ENCODE measurements around the gene CACNG3.
A peak's percentile ranks its signal among the peaks of the same experiment; 100 is the strongest.
"Not testable (repeated sequence)": the region's sequence is repeated elsewhere in the genome, so short reads cannot be mapped to it uniquely, and the experiment has no call there.

The CACNG3 gene

DNA sequence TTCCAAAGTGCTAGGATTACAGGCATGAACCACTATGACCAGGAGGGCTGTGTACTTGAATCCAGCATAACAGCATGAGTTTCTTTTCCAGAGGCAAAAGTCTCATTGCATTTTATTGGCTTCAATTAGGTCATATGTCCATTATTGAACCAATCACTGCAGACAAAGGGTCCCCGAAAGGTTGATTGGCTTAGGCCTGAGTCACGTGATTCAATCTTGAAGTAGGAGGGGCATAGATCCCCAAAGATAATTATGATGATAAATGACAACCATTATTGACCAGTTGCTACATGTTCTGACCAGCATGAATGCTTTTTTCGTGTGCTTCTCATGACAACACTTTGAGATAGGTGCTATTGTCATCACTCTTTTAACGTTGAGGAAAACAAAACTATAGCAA is 25.3 kb downstream of the CACNG3 start:
- no peak for DNase-seq

DNA sequence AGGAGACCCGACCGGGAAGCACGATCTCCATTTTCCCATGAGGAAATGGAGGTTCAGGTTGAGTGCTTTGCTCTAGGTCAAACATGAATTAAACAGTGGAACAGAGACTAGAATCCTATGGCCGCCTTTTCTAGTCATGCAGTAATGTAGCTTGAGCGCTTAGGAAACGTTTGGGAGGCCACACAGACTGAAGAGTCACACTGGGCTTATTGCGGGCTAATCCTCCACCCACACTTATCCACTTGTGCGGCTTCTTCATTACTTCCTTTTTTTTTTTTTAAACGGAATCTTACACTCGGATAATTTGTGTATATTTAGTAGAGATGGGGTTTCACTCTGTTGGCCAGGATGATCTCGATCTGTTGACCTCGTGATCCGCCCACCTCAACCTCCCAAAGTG is 26.0 kb downstream of the CACNG3 start:
- DNase-seq, result no peak

DNA sequence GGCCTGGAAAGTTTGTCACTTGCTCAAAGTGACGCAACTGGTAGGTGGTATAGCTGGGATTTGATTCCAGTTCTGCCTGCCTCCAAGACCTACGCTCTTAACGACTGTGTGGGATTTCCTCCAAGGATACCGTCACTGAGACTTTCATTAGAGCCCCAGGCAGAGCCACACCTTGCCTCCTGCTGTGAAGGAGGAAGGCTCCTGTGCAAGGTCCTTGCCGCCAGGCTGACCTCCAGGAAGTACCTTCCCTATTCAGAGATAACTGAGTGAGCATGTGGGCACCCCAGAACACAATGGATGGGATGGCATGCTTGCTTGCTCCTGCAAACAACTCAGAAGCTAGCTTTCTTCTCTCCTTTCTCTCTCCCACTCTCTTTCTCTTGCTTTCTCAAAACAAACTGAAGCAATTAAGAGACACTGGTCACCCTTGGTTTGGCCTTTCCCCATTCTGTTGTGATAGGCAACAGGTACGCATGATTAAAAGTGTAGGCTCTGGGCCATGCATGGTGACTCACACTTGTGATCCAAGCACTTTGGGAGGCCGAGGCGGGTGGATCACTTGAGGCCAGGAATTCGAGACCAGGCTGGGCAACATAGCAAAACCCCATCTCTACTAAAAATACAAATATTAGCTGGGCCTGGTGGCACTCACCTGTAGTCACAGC is 30.7 kb downstream of the CACNG3 start:
- DNase-seq, result no peak

DNA sequence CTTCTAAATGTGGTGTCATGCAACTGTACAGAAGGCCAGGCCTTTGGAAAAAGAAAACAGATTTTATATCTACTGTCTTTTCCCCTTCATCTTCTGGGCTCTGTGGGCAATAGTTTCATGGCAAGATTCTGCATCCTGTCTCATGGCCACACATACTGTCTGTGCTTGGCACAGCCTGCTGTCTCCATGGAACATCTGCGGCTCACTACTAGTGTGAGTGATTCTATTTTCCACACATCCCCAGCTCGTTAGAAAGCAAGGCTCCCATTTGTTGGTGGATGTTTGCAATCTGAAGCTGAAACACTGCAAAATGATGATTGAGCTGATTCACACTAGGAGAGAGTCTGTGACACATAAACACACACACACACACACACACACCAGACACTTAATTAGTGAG is 32.4 kb downstream of the CACNG3 start:
- peak in 1 of 2 donors; percentile 41 for DNase-seq

DNA sequence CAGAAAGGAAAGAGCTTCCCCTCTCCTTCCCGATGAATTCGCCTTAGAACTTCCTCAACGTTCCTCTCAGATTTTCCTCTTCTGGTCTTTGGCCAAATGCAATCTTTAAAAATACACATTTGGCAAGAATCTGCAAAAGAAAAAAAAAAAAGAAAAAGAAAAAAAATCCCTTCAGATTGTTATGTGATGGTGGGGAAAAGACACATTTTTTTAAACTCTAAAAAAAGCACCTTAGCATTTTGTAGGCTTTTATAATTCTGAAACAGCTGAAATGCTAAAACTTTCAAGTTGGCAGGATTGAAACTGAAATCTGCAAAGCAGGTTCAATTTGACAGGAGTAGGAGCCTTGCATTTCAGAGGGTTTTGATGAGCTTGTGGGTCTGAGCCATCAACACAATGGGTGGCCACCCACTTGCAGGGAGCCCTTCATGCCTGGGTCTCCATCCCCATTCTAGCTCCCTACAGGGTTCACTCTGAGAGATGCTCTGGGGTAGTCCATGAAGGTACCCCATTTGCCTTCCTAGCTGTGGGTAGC is 33.1 kb downstream of the CACNG3 start:
- DNase-seq, result no peak

DNA sequence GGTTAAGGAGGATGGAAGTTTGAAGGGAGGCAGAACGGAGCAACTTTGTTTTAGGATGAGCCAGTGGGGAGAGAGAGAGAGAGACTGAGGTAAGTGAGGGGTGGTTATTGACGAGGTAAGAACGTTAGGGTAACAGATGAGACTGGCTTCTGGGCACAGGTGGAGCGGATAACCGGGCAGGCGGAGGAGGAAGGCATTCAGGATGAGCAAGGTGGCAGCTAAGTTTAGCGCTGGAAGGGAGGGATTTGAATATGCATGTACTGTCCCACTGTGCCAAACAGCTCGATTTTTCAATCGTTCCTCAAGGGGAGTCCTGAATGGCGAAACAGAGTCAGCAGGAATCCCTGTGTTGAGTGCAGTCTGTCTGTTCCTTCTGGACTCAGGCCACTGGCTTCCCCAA is 35.8 kb downstream of the CACNG3 start:
- DNase-seq, result no peak

DNA sequence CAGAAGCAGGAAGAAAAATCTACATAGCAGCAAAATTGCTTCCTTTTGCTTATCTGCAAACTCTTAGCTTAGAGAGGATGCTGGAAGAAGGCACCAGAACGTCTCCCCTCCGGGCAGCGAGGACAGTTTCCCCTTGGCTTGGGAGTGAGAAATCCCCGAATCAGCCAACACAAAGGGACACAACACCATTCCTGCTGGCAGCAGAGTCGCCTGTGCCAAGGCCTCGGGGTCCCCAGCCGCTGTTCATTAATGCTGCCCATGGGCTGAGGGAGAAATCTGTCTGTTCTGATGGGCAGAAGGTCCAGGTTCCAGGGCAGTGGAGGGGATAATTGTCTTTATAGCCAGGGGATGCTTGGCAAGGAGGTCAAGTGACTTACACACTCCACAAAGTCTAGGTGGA is 38.0 kb downstream of the CACNG3 start:
- DNase-seq, result no peak

DNA sequence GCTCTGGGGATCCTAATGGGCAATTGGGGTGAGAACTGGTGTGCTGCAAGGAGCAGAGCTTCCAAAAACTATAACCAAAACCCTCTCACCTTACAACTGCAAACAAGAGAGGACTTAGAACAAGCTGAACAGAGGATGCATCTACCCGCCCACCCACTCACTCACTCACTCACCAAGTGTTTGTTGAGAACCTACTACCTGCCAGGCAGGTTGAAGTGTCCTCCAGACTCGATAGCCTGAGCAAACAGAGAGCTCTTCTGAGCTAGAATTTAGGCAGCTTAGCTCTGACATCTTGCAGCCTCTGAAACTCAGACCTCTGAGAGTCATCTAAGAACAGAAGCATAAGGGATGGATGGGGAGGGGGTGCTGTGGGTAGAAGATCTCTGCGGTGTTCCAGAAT is 41.2 kb downstream of the CACNG3 start:
- DNase-seq, result no peak

DNA sequence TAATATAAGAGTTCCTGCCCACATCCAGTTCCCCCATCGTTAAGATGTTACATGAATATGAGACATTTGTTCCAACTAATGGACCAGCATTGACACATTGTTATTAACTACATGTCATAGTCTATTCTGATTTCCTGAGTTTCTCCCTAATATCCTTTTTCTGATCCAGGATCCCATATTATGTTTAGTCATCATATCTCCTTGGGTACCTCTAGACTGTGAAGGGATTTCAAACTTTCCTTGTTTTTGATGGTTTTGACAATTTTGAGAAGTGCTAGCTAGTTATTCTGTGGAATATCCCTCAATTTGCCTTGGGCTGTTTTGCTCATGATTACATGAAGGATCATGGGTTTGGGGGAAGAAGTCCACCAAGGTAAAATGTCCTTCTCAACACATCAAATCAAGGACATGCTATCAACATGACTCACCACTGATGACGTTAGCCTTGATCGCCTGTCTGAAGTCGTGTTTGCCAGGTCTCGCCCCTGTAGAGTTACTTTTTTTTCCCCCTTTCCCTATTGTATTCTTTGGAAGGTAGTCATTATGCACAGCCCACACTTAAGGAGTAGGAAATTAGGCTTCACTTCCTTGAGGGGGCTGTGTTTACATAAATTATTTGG is 42.5 kb downstream of the CACNG3 start:
- no peak for DNase-seq

DNA sequence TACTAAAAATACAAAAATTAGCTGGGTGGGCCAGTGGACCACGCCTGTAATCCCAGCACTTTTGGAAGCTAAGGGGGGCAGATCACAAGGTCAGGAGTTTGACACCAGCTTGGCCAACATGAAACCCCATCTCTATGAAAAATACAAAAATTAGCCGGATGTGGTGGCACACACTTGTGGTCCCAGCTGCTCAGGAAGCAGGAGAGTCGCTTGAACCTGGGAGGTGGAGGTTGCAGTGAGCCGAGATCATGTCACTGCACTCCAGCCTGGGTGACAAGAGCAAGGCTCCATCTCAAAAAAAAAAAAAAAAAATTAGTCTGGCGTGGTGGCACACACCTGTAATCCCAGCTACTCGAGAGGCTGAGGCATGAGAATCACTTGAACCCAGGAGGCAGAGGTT is 44.6 kb downstream of the CACNG3 start:
- not testable (repeated sequence) for DNase-seq

DNA sequence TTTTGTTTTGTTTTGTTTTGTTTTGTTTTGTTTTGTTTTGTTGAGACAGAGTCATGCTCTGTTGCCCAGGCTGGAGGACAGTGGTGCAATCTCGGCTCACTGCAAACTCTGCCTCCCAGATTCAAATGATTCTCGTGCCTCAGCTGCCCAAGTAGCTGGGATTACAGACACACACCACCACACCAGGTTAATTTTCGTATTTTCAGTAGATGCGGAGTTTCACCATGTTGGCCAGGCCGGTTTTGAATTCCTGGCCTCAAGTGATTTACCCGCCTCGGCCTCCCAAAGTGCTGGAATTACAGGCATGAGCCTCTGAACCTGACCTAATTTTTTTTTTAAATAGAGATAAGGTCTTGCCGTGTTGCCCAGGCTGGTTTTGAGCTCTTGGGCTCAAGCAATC is 46.5 kb downstream of the CACNG3 start:
- no peak for DNase-seq

DNA sequence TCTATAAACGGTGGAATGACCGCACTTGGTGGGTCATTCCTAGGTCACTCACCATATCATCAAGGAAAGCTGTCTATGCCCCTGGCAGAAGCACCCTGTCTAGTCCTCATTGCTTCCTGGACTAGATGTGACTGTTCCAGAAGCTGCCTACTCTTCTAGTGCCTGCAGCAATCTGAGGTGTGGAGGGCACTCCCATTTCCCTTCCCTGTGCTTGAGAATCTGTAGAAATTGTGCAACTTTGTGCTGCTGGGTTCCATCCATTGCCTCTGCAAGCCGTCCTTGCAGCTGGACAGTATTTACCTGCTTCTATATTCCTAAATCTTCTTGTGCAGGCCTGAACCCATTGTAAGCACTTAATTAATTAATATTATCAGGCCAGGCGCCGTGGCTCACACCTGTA is 52.1 kb downstream of the CACNG3 start:
- no peak for DNase-seq

DNA sequence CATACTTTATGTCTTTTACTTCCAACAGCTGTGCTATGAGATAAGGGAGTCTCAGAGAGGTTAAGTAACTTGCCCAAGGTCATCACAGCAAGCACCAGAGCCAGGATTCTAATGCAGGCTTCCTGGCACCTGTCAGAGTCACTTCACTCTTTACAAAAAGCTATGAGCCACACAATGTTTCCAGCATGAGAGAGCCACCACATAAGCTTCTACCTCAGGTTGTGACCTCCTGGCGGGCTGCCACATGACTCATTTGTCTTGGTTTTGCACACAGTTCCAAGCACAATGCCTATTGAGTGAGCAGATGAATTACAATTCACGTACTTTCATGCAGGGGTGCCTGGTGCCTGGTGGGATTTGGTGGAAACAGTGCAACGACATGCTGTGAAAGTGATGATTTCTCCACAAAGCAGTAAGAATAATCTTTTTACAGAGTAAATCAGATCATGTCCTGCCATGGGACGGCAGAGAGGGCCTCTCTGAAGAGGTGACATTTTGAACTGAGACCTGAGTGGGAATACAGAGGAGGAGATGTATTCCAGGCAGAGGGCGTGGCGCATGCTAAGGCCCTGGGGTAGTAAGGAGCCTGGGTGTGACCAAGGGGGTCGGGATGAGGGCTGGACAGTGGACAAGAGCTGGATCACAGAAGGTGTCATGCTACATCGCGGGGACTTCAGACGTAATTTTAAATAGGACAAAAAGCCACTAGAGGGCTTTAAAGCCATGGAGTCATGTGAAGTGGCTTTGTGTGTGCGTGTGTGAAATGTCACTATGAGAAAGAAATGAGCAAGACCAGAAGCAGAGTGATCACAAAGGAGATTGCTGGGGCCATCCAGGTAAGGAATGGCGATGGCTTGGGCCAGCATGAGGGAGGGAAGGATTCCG is 53.4 kb downstream of the CACNG3 start:
- DNase-seq, result no peak

DNA sequence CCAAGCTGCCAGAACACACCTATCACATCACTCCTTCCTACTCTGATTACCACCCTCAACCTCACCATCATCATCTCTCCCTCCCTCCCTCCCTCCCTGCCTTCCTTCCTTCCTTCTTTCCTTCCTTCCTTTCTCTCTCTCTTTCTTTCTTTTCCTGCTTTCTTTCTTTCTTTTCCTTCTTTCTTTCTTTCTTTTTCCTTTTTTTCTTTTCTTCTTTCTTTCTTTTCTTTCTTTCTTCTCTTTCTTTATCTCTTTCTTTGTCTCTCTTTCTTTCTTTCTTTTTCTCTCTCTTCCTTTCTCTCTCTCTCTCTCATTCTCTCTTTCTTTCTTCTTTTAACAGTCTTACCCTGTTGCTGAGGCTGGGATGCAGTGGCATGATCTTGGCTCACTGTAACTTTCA is 59.2 kb downstream of the CACNG3 start:
- DNase-seq, result no peak

DNA sequence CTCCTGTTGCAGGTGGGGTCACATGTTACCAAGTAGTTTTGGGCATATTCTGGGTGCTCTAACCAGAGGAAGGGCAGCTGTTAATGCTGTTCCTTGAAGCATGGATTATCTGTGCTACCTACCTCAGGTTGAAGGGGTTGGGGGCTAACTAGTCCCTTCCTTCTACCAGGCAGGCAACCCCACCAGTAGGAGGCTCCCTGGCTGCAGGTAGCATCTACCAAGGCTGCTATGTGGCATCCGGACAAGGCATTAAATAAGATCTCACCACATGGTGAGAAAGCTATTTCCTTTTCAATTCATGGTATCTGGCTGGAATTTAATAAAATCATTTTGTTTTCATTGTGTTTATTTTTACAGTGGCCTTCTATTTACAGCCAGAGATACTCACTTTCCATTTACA is 62.5 kb downstream of the CACNG3 start:
- DNase-seq, result no peak

DNA sequence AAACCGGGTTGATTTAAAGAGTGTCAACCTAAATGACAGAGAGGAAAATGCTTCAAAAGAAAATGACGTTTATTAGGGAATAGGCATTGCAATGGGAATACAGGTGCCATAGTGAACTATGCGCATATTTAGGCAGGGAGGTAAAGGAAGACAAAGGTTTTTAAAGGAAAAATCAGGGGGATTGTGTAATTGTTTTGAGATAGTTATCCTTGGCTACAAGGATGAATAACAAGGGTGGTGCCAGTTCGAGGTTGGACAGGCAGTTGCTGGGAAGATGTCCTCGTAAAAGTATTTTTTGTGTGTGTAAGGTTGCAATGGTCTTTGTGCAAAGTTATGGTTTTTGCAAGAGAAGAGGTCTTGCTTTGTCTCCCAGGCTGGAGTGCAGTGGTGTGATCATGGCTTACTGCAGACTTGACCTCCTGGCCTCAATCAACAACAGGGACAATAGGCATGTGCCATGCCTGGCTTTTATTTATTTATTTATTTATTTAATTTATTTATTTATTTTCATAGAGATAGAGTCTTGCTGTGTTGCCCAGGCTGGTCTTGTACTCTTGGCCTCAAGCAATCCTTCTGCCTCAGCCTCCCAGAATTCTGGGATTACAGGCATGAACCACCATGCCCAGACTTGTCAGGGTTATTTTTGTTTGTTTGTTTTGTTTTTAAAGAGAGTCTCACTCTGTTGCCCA is 63.1 kb downstream of the CACNG3 start:
- no peak for DNase-seq

DNA sequence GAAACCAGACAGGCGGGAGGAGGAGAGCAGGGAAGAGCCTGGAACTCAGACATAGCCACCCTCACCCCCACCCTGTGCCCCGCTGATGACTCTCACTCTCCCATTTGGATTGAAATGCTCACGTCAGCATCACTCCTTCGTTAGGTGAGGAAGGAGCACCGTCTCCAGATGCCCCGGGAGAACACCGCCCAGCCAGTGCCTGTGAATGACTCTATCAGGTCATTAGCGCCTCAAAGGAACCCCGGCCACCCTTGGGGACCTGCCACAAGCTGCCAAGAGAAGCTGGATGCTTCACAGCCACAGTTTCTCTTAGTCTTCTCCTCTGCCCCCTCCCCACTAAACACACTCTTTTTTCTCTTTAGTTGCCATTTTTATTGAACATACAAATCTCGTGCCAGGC is 66.0 kb downstream of the CACNG3 start:
- no peak for DNase-seq

DNA sequence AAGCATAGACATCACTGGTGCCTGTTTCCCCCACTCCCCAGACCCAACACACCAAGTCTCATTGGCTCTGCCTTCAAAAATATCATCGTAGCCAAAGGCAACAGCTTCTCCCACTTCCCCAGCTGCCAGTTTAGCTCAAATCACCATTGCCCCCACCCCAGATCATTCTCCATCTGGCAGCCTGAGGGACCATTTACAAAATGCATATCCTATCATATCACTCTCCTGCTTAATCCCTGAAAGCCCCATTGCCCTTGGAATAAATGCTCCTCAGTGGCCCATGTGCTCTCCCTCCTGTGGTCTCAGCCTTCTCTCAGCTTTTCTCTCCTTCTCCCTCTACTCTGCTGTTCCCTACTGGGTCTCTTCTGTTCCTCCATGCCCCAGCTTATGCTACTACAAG is 68.3 kb downstream of the CACNG3 start:
- no peak for DNase-seq

DNA sequence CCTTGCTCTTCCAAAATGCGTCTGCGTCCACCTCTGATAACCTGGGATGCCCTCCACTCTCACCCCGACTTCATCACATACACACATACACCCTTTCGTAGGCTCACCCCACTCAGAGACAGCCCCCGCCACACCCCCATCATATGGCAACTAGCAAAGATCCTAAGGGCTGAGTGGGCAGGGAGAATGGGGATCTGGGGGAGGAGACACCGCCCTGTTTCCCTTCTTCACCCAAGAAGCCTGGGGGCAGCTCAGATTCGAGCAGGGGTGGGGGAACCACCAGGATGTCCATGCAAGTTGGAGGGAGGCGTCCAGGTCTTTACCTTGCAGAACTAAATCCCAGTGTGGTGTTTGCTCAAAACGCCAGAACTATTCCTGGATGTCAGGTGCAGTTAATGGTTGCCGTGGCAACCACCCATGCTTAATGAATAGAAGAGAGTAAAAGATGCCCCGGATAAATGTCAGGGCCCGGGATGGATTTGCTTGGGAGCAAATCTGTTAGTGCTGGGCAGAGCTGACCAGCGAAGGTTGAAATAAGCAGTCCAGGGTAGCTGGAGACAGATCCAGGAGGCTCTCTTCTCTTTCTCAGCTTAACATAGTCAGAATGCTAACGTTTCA is 72.8 kb downstream of the CACNG3 start:
- DNase-seq, result no peak

DNA sequence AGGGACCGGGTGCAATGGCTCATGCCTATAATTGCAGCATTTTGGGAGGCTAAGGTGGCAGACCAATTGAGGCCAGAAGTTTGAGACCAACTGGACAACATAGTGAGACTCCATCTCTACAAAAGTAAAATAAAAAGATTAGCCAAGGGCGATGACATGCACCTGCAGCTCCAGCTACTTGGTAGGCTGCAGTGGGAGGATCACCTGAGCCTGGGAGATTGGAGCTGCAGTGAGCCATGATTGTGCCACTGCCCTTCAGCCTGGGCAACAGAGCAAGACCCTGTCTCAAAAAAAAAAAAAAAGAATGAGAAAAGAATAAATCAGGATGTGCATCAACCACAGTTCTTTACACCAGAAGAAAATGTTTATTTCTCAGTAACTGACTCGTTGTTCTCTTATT is 76.0 kb downstream of the CACNG3 start:
- DNase-seq, result no peak

DNA sequence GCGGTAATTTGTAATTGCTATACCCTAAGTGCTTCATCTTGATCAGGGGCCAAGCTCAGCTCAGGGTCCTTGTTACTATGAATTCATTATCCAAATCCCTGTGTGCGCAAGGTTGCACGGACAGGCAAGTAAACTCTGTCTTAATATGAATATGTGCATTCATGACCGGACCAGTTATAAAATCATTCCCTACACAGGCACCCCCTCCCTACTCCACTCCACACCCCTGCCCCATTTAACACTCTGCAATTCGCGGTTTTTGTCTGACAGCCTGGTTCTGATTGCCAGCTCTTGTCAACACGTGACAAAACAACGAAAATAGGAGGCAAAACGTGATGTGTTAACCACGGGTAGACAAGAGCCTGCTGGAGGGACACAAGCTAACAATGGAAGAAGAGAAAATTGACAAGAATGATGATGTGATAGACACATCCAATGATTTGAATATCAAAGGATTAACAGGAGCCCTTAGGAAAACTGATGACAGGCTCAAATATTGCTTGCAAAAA is 76.5 kb downstream of the CACNG3 start:
- no peak for DNase-seq

DNA sequence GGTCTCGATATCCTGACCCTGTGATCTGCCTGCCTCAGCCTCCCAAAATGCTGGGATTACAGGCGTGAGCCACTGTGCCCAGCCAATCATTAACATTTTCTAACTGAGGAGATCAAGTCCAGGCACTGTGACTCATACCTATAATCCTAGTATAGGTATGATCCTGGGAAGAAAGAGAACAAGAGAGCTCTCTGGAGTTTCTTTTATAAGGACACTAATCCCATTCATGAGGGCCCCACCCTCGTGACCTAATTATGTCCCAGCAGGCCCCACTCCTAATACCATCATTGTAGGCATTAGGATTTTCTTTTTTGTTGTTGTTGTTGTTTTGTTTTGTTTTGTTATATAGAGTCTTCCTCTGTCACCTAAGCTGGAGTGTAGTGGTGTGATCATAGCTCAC is 80.4 kb downstream of the CACNG3 start:
- no peak for DNase-seq

DNA sequence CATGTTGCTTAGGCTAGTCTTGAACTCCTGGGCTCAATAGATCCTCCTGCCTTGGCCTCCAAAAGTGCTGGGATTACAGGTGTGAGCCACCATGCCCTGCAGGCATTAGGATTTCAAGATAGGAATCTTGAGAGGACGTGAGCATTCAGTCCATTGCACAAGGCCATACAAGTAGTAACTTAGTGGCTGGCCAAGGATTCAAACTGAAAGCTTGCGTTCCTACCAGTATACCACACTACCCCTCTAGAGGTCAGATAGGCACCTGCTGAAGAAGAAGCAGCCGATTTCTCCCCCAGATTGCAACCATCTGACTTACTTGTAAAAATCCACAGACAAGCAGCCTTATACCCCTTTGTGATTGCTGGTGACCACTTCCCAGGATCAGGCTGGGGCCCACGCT is 80.9 kb downstream of the CACNG3 start:
- DNase-seq, result no peak
